ENCODE measurements around the gene IL17REL. TPM values are rescaled to one million over a fixed set of nuclear protein-coding genes. Genes with fewer than 3 reads are reported as not detected.
"Not testable (repeated sequence)": the region's sequence is repeated elsewhere in the genome, so short reads cannot be mapped to it uniquely, and the experiment has no call there.

IL17REL gene
- total RNA-seq, 1 donor from 2014 or later = not detected

- DNase-seq (no peak), ATAC-seq (no peak)
- intact Hi-C loops (cut with micrococcal nuclease) = no loop called here
These were observed 17.0 kb downstream of the IL17REL start for GRCh38 chr22:49995361-49996118.

GRCh38 chr22:49995041-49995360 is 17.6 kb downstream of the IL17REL start:
- DNase-seq (no peak), ATAC-seq (no peak)
- intact Hi-C loops (cut with micrococcal nuclease) = no loop called here

GRCh38 chr22:49994361-49995040 is 18.1 kb downstream of the IL17REL start:
- no peak for ATAC-seq
- intact Hi-C loops (cut with micrococcal nuclease) = no loop called here
- DNase-seq = no peak

- DNase-seq (no peak), ATAC-seq (peak; percentile 10)
- intact Hi-C loops (cut with micrococcal nuclease) = no loop called here
These were observed 18.8 kb downstream of the IL17REL start for GRCh38 chr22:49993649-49994360.

GRCh38 chr22:49992921-49993648 is 19.5 kb downstream of the IL17REL start:
- intact Hi-C loops (cut with micrococcal nuclease) = no loop called here
- ATAC-seq (peak; percentile 90), DNase-seq (peak; percentile 84)

- DNase-seq (no peak), ATAC-seq (no peak)
- intact Hi-C loops (cut with micrococcal nuclease) = no loop called here
These were observed 20.5 kb downstream of the IL17REL start for GRCh38 chr22:49991907-49992533.

GRCh38 chr22:49991167-49991566 is 21.4 kb downstream of the IL17REL start:
- ATAC-seq (no peak), DNase-seq (no peak)
- intact Hi-C loops (cut with micrococcal nuclease) = no loop called here

- ATAC-seq; intact Hi-C loops (cut with micrococcal nuclease); DNase-seq: not testable (repeated sequence)
These were observed 22.7 kb downstream of the IL17REL start for GRCh38 chr22:49989826-49990225.

GRCh38 chr22:49986325-49986724 is 26.2 kb downstream of the IL17REL start:
- intact Hi-C loops (cut with micrococcal nuclease) = no loop called here
- ATAC-seq = no peak
- no peak for DNase-seq

- intact Hi-C loops (cut with micrococcal nuclease) = no loop called here
- ATAC-seq = peak; percentile 52
- no peak for DNase-seq
These were observed 29.2 kb downstream of the IL17REL start for GRCh38 chr22:49983148-49984042.

GRCh38 chr22:49981799-49982198 is 30.8 kb downstream of the IL17REL start:
- ATAC-seq; DNase-seq; intact Hi-C loops (cut with micrococcal nuclease): not testable (repeated sequence)

GRCh38 chr22:49979587-49980264 is 32.8 kb downstream of the IL17REL start:
- intact Hi-C loops (cut with micrococcal nuclease) = no loop called here
- DNase-seq (peak; percentile 34), ATAC-seq (peak; percentile 53)

GRCh38 chr22:49977578-49977977 is 35.0 kb downstream of the IL17REL start:
- DNase-seq = peak; percentile 14
- ATAC-seq = no peak
- intact Hi-C loops (cut with micrococcal nuclease) = no loop called here

- ATAC-seq = no peak
- intact Hi-C loops (cut with micrococcal nuclease) = no loop called here
- no peak for DNase-seq
These were observed 36.0 kb downstream of the IL17REL start for GRCh38 chr22:49976439-49977175.

- intact Hi-C loops (cut with micrococcal nuclease) = no loop called here
- ATAC-seq (no peak), DNase-seq (peak; percentile 24)
These were observed 36.8 kb downstream of the IL17REL start for GRCh38 chr22:49975543-49976389.
